ENCODE measurements around the gene ADGRG6. TPM values are rescaled to one million over a fixed set of nuclear protein-coding genes. Genes with fewer than 3 reads are reported as not detected.

The ADGRG6 gene
- total RNA-seq, 2 donors from 2014 or later = 7.5 to 38.6 TPM

DNA sequence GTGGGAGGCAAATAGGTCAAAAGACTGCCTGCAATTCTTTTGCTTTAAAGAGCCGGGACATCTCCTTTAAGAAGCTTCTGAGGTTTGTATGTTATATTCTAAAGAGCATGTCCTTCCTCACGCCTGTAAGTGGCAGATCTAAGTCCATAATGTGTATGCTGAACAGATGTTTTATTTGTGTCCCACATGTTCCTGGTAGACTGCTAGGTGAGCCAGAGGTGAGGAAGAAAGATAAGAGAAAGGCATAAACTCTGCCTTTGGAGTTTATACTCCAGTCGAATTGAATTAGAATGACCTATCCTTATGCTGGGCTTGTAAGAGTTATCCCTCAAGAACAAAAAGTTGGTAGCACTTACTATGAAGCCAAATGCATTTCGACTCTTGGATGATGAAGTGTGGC, 27.2 kb upstream of the ADGRG6 start:
- 55 to 58% methylated on average over 4 of the region's 4 CpGs for WGBS, 2 donors
- Histone ChIP-seq H3K9me3 (no peaks in the 10 kb centered on the region), H3K27me3 (no peaks in the 10 kb centered on the region), H3K27ac (no peak overlapping the region), H3K4me3 (no peak overlapping the region), H3K36me3 (replicated peaks in 1 of 2; ENCODE audit: insufficient read depth in 1 of 2, low read depth in 2 of 2) (no peaks in the 10 kb centered on the region), H3K4me1 (peaks cover 2% of the 10 kb centered on the region)
- no peak for DNase-seq
- intact Hi-C loops (cut with DNase I) = no loop called here
- ATAC-seq = no peak
- no peak for TF ChIP-seq POLR2A (IDR thresholded peaks at IDR 0.05)
- TF ChIP-seq CTCF (IDR thresholded peaks at IDR 0.05) = no peak

DNA sequence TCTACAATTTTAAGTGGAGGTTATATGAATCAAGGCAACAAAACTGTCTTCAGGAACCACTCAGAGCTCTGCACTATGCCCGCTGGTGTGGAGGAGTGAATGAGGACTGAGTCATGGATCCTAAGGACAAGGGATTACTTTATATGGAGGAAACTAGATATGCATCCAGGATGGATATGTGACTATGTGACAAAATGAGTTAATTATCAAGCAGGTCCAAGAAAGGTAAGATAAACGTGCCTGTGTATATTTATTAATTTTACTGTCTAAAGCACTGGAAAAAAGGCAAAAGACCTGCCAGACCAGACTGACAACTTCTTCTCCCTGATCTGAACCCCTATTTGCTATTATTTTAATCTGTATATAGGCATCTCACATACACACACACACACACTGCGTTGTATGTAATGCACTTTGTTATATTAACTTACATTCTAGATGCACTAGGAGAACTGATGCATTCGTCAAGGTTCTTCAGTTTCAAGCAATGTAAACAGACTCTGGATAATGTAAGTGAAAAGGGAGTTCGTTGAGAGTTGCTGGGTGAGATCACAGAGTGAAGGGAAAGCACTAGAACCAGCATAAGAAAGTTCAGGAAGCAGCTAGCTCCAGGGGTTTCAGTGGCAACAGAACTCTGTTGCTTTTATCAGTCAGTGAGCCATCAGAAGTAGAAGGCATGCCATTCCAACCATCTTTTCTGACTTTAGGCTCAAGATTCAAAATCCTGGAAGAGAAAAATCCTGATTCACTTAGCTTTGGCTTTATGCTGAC, 26.4 kb upstream of the ADGRG6 start:
- Histone ChIP-seq H3K4me1 (peaks cover 5% of the 10 kb centered on the region), H3K9me3 (no peaks in the 10 kb centered on the region), H3K27ac (no peak overlapping the region), H3K36me3 (replicated peaks in 1 of 2; ENCODE audit: insufficient read depth in 1 of 2, low read depth in 2 of 2) (no peaks in the 10 kb centered on the region), H3K27me3 (no peaks in the 10 kb centered on the region), H3K4me3 (no peak overlapping the region)
- intact Hi-C loops (cut with DNase I) = no loop called here
- 18% methylated on average over 5 of the region's 5 CpGs for whole genome bisulfite sequencing, 2 donors
- ATAC-seq = no peak
- no peak for DNase-seq
- TF ChIP-seq POLR2A (IDR thresholded peaks at IDR 0.05) = no peak
- no peak for TF ChIP-seq CTCF (IDR thresholded peaks at IDR 0.05)

DNA sequence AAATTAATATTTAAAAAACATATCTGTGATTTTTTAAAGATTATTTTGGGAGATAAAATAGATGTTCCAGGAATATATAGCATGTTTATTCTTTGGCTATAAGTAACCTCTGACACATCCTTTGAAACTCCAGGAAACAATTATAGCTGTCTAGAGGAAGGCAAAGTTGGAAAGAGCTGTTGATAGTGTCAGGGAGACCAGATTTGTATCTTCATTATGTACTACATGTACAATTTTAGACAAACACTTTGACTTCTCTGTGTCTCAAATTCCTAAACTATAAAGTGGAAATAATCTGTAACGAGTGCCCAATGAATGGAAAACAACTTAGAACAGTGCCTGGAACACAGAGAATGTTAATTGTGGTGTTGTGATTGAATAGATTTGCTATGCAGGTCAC, 25.6 kb upstream of the ADGRG6 start:
- intact Hi-C loops (cut with DNase I) = no loop called here
- Histone ChIP-seq H3K4me1 (peaks cover 5% of the 10 kb centered on the region), H3K27me3 (no peaks in the 10 kb centered on the region), H3K9me3 (no peaks in the 10 kb centered on the region), H3K4me3 (no peak overlapping the region), H3K27ac (no peak overlapping the region), H3K36me3 (replicated peaks in 1 of 2; ENCODE audit: insufficient read depth in 1 of 2, low read depth in 2 of 2) (no peaks in the 10 kb centered on the region)
- WGBS, 2 donors = 27 to 58% methylated on average over 1 of the region's 1 CpG
- no peak for ATAC-seq
- TF ChIP-seq CTCF (IDR thresholded peaks at IDR 0.05) (no peak), POLR2A (IDR thresholded peaks at IDR 0.05) (no peak)
- DNase-seq = no peak

GRCh38 chr6:142279350-142280180, 22.2 kb upstream of the ADGRG6 start:
- intact Hi-C loops (cut with DNase I) = no loop called here
- H3K27ac ChIP-seq = peak overlapping the region in 2 of 4 donors; percentile 23 to 25
- peaks cover 5% of the 10 kb centered on the region for H3K4me1 ChIP-seq
- 32 to 51% methylated on average over 5 of the region's 5 CpGs for WGBS, 2 donors
- DNase-seq (no peak), ATAC-seq (no peak)
- TF ChIP-seq CTCF (IDR thresholded peaks at IDR 0.05) (no peak), POLR2A (IDR thresholded peaks at IDR 0.05) (no peak)
- no peaks in the 10 kb centered on the region for H3K27me3 ChIP-seq
- no peaks in the 10 kb centered on the region for H3K9me3 ChIP-seq
- no peaks in the 10 kb centered on the region for H3K36me3 ChIP-seq (replicated peaks in 1 of 2; ENCODE audit: insufficient read depth in 1 of 2, low read depth in 2 of 2)
- no peak overlapping the region for H3K4me3 ChIP-seq

All from body of pancreas (tissue), 4 donors.